ENCODE results near the gene DLG2. TPM values are rescaled to one million over a fixed set of nuclear protein-coding genes. Genes with fewer than 3 reads are reported as not detected.

DLG2 gene
- total RNA-seq, 1 donor from 2014 or later, result 7.2 TPM

GRCh38 chr11:84218318-84218717 is 1408.8 kb downstream of the DLG2 start:
- Histone ChIP-seq H3K36me3 (no peaks in the 10 kb centered on the region), H3K4me1 (no peaks in the 10 kb centered on the region), H3K27me3 (ENCODE audit: low read depth) (no peaks in the 10 kb centered on the region), H3K9me3 (no peaks in the 10 kb centered on the region), H3K27ac (no peak overlapping the region), H3K4me3 (no peak overlapping the region)
- no peak for ATAC-seq
- DNase-seq, result no peak
- no peak for TF ChIP-seq CTCF (IDR thresholded peaks at IDR 0.05)
- intact Hi-C loops (cut with DNase I), result loop anchor here (5.0 kb wide), 1 partner anchor 89 kb away; no protein-coding TSS in a partner anchor

DNA sequence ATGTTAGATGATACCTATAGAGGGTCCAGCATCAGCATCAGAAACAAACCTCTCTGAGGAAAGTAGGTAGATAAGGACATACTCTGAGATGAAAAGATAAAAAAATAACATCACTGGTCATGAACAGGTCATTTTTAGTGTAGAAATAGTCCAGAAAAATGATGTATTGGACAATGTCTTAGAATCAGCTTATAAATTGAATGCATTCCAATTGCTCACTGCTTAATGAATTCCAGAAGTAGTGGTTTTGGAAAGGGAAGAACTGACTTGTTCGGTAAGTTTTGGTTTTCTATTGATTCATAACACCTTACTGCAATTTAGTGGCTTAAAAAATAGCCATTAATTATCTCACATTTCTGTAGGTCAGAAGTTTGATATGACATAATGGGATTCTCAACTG is 1411.5 kb downstream of the DLG2 start:
- ATAC-seq (no peak), DNase-seq (no peak)
- intact Hi-C loops (cut with DNase I), result loop anchor here (5.0 kb wide), 1 partner anchor 92 kb away; no protein-coding TSS in a partner anchor
- no peaks in the 10 kb centered on the region for H3K36me3 ChIP-seq
- no peaks in the 10 kb centered on the region for H3K27me3 ChIP-seq (ENCODE audit: low read depth)
- H3K4me3 ChIP-seq, result no peak overlapping the region
- no peak for TF ChIP-seq CTCF (IDR thresholded peaks at IDR 0.05)
- H3K4me1 ChIP-seq, result no peaks in the 10 kb centered on the region
- H3K9me3 ChIP-seq, result no peaks in the 10 kb centered on the region
- no peak overlapping the region for H3K27ac ChIP-seq

- Histone ChIP-seq H3K36me3 (no peaks in the 10 kb centered on the region), H3K27me3 (ENCODE audit: low read depth) (no peaks in the 10 kb centered on the region), H3K4me3 (no peak overlapping the region), H3K4me1 (no peaks in the 10 kb centered on the region), H3K9me3 (no peaks in the 10 kb centered on the region), H3K27ac (no peak overlapping the region)
- DNase-seq, result no peak
- TF ChIP-seq CTCF (IDR thresholded peaks at IDR 0.05), result no peak
- intact Hi-C loops (cut with DNase I), result no loop called here
- no peak for ATAC-seq
These were observed 1412.6 kb downstream of the DLG2 start for GRCh38 chr11:84214557-84214956.

DNA sequence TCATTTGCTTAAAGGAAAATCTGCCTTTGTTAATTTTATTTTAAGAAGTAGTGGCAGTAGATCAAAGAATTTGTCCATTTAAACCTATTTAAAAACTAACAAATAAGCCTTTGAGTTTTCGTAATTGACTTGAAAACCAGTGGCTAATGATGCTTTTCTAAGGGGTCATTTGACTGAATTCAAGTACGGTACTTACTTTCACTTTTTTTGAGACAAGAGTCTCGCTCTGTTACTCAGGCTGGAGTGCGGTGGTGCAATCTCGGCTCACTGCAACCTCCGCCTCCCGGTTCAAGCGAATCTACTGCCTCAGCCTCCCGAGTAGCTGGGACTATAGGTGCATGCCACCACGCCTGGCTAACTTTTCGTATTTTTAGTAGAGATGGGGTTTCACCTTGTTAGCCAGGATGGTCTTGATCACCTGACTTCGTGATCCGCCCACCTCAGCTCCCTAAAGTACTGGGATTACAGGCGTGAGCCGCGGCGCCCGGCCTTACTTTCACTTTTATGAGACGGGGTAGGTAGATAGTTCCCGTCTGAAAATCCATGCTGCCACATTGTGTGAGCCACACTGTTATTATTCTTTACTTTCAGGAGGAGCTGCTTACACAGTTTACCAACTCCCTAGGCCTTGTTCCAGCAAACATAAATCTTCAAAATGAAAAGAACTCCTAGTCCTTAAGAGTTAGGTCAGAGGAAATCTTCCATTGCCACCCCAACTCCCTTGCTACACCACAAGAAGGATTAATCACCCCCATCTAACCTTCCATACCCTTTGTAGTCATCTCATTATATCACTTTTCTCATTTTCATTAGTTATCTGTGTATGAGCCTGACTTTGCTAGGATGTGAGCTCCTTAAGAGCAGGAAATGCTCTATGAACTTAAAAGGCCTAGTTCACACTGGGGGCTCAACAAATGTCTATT is 1414.4 kb downstream of the DLG2 start:
- DNase-seq, result no peak
- no peak for TF ChIP-seq CTCF (IDR thresholded peaks at IDR 0.05)
- Histone ChIP-seq H3K27ac (no peak overlapping the region), H3K4me1 (no peaks in the 10 kb centered on the region), H3K4me3 (no peak overlapping the region), H3K27me3 (ENCODE audit: low read depth) (no peaks in the 10 kb centered on the region), H3K36me3 (no peaks in the 10 kb centered on the region), H3K9me3 (no peaks in the 10 kb centered on the region)
- intact Hi-C loops (cut with DNase I), result no loop called here
- ATAC-seq, result no peak

DNA sequence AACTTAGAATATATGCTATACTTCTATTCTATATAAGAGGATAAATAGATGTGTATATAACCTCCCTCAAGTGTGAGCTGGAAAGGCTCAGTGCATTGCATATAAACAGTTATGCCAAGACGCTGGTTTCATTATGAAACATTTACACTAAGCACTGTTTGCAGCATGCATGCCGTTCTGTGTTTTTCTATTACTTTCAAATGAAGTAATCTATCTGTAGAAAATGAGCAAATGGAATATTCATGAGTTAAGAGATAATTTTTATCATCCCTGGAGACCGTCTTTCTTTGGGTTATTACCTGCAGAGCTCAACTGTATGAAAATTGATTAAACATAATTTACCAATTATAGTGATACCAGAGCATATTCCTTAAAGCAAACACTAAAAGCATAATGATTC is 1415.2 kb downstream of the DLG2 start:
- TF ChIP-seq CTCF (IDR thresholded peaks at IDR 0.05), result no peak
- DNase-seq, result no peak
- no peaks in the 10 kb centered on the region for H3K27me3 ChIP-seq (ENCODE audit: low read depth)
- intact Hi-C loops (cut with DNase I), result no loop called here
- H3K27ac ChIP-seq, result no peak overlapping the region
- H3K9me3 ChIP-seq, result no peaks in the 10 kb centered on the region
- H3K36me3 ChIP-seq, result no peaks in the 10 kb centered on the region
- no peak overlapping the region for H3K4me3 ChIP-seq
- ATAC-seq, result no peak
- no peaks in the 10 kb centered on the region for H3K4me1 ChIP-seq
